22Rv1 (cell line): ENCODE measurements around the gene CACNA1F.

Experiments used
- CTCF ChIP-seq: fragments of 450-650 bp; IDR thresholded peaks from 2 replicates; pipeline ENCODE4 v1.5.1; 2017; ENCODE audit warnings: mild to moderate bottlenecking
- ZFX ChIP-seq: fragments of 450-650 bp; IDR thresholded peaks from 2 replicates; pipeline ENCODE4 v1.6.1; 2017; ENCODE audit warnings: antibody characterized with exemption, borderline replicate concordance

GRCh38 chrX:49269010-49269766, 36.0 kb upstream of the CACNA1F start:
- no peak for TF ChIP-seq CTCF
- TF ChIP-seq ZFX = no peak
